Colonic mucosa (tissue), 4 donors: ENCODE data around the gene NAP1L4. TPM values are rescaled to one million over a fixed set of nuclear protein-coding genes. Genes with fewer than 3 reads are reported as not detected.
A peak's percentile ranks its signal among the peaks of the same experiment; 100 is the strongest.

Source experiments
- DNase-seq: peaks from one replicate; pipeline ENCODE4 v3.0.0-alpha.2; 2020
- H3K27ac ChIP-seq: fragments of 200-600 bp; one replicate; pipeline ENCODE4 v1.8.0; 2021
- H3K27me3 ChIP-seq: fragments of 200-600 bp; one replicate; pipeline ENCODE4 v1.8.0; 2021
- H3K36me3 ChIP-seq: fragments of 200-600 bp; one replicate; pipeline ENCODE4 v1.8.0; 2021
- H3K4me1 ChIP-seq: fragments of 200-600 bp; one replicate; pipeline ENCODE4 v1.8.0; 2021; ENCODE audit warnings: mild to moderate bottlenecking
- H3K4me3 ChIP-seq: fragments of 200-600 bp; one replicate; pipeline ENCODE4 v1.8.0; 2021
- H3K9ac ChIP-seq, 2 donors: one replicate each; pipeline ENCODE4 v1.7.0; 2013; ENCODE audit warnings: control low read depth in 2 of 2, low read depth in 2 of 2, low read length in 2 of 2
- H3K9me3 ChIP-seq: fragments of 200-600 bp; one replicate; pipeline ENCODE4 v1.8.0; 2021
- intact Hi-C: fragments of 100-400 bp; cut with DNase I; formaldehyde crosslinking; loops from one replicate; pipeline ENCODE4 v1.14.1; 2022
- total RNA-seq, 2 donors: library from RNA; stranded (reverse); fragmentation: NEBNext Ultra II Directional in 1 of 2; extraction: Animal tissue kit (Norgen Biotek cat#: 25700) in 1 of 2; gene quantifications; one replicate each; pipeline ENCODE4 v1.2.1, GENCODE V29; 2021
- TF ChIP-seq, protein P1 (sequence below): fragments of 200-600 bp; IDR thresholded peaks from one replicate; pipeline ENCODE4 v1.8.0; 2022; ENCODE audit warnings: antibody characterized with exemption, mild to moderate bottlenecking
- donor health status: healthy.
- donor health status: DM: no; HTN: no; CAD: no.
- donor health status: DM: no; HTN: no; CAD: no.

The NAP1L4 gene
- total RNA-seq, 2 donors from 2014 or later, result 96.1 to 134 TPM

DNA sequence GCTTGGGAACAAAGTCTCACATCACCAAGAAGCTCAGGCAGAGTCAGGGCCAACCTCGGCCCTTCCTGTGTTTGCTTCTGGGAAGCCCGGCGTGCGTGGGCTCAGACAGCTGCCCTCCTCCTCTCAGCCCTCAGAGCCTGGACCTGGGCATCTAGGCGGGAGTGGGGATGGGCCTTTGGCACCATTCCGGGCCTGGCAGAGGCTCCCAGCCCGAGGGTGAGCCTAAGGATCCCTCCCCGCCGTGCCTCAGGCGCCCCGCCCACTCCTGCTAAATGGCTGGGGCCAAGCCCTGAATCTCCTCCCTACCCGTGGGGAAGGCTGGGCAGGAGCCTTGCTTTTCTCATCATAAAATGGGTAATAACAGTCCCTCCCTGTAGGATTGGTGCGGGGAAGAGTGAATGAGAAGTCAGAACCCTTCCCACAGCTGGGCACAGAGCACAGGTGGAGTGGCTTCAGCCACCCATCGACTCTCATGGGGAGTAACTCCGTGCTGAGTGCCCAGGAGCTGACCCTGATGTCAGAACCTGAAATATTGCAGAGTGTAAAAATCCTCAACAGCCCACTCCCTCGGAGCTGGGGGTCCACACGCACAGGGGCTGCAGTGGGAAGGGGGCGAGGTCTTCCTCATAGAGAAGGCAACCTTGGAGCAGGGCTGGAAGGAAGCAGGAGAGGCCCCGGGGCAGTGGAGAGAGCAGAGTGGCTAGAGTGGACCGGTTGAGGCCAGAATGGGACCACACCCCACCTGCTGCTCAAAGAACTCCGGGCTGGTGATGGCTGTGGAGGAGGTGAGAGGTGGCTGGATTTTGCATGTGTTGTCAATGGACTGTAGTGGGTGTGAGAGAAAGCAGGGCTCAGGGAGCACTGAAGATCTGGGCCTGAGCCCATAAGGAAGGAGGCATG lies 87.7 kb downstream of the NAP1L4 start:
- peak; percentile 96 for DNase-seq
- intact Hi-C loops, result no loop called here
- peak overlapping the region; percentile 52 to 98 for H3K9ac ChIP-seq
- no peaks in the 10 kb centered on the region for H3K36me3 ChIP-seq
- TF ChIP-seq, protein P1, sequence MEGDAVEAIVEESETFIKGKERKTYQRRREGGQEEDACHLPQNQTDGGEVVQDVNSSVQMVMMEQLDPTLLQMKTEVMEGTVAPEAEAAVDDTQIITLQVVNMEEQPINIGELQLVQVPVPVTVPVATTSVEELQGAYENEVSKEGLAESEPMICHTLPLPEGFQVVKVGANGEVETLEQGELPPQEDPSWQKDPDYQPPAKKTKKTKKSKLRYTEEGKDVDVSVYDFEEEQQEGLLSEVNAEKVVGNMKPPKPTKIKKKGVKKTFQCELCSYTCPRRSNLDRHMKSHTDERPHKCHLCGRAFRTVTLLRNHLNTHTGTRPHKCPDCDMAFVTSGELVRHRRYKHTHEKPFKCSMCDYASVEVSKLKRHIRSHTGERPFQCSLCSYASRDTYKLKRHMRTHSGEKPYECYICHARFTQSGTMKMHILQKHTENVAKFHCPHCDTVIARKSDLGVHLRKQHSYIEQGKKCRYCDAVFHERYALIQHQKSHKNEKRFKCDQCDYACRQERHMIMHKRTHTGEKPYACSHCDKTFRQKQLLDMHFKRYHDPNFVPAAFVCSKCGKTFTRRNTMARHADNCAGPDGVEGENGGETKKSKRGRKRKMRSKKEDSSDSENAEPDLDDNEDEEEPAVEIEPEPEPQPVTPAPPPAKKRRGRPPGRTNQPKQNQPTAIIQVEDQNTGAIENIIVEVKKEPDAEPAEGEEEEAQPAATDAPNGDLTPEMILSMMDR, result no peak
- H3K27me3 ChIP-seq, result no peaks in the 10 kb centered on the region
- H3K4me3 ChIP-seq, result peak overlapping the region; percentile 78
- H3K9me3 ChIP-seq, result no peaks in the 10 kb centered on the region
- H3K27ac ChIP-seq, result peak overlapping the region; percentile 94
- peaks cover 13% of the 10 kb centered on the region for H3K4me1 ChIP-seq

DNA sequence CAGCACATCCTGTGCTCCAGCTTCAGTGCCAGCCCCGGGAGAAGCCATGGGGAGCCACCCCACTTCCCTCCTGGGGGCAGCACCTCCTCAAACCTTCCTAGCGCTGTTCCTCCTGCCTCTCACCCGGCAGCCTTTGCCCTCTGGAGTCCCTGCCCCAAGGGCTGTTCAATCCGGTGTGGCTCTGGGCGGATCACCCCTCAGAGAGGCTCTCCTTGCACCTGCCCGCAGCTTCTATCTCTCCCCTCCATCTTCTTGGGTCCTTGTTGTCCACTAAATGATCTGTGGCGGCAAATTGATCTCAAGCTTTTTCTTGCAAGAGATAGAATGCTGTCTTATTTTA lies 88.5 kb downstream of the NAP1L4 start:
- Histone ChIP-seq H3K36me3 (no peaks in the 10 kb centered on the region), H3K9me3 (no peaks in the 10 kb centered on the region), H3K27me3 (no peaks in the 10 kb centered on the region), H3K4me1 (peaks cover 13% of the 10 kb centered on the region), H3K4me3 (peak overlapping the region; percentile 78), H3K9ac (peak overlapping the region; percentile 94 to 98), H3K27ac (peak overlapping the region; percentile 94)
- TF ChIP-seq, protein P1, result no peak
- peak; percentile 88 for DNase-seq
- intact Hi-C loops, result no loop called here

DNA sequence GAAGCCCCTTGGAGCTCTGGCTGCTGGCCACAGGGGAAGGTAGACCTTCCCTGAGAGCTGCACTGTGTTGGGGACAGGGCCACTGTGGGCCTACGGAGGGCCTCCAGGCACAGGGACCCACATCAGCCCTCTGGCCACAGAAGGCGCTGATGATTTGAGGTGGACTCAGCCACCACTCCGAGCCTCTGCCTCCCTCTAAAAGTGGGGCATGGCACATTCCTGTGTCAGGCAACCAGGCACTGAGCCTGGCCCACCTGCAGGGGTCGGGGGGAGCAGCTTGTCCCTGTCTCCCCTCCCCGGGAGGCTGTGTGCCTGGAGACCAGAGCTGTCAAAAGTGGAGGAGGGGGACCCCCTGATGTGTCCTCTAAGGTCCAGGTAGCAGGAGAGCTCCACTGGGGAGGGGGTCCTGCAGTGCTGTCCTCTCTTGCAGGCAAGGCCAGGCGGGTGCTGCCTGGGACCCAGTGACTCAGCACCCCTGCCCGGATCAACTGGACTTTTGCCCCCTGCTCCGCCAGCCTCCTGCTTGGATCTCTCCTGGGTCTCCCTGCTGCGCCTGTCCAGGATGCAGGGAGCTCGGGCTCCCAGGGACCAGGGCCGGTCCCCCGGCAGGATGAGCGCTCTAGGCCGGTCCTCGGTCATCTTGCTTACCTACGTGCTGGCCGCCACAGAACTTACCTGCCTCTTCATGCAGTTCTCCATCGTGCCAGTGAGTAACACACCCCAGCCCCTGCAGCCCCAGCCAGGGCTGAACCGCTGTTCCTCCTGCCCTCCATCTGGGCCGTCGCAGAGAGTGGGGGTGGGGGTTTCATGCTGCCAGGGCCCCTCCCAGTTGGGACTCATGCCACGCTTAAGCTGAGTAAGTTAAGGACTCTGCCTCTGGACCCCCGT lies 89.1 kb downstream of the NAP1L4 start:
- peak overlapping the region; percentile 94 to 98 for H3K9ac ChIP-seq
- DNase-seq, result peak; percentile 77
- H3K4me1 ChIP-seq, result peaks cover 13% of the 10 kb centered on the region
- H3K36me3 ChIP-seq, result no peaks in the 10 kb centered on the region
- TF ChIP-seq, protein P1, result no peak
- H3K27ac ChIP-seq, result peak overlapping the region; percentile 94
- intact Hi-C loops, result no loop called here
- no peaks in the 10 kb centered on the region for H3K9me3 ChIP-seq
- peak overlapping the region; percentile 78 for H3K4me3 ChIP-seq
- H3K27me3 ChIP-seq, result no peaks in the 10 kb centered on the region

DNA sequence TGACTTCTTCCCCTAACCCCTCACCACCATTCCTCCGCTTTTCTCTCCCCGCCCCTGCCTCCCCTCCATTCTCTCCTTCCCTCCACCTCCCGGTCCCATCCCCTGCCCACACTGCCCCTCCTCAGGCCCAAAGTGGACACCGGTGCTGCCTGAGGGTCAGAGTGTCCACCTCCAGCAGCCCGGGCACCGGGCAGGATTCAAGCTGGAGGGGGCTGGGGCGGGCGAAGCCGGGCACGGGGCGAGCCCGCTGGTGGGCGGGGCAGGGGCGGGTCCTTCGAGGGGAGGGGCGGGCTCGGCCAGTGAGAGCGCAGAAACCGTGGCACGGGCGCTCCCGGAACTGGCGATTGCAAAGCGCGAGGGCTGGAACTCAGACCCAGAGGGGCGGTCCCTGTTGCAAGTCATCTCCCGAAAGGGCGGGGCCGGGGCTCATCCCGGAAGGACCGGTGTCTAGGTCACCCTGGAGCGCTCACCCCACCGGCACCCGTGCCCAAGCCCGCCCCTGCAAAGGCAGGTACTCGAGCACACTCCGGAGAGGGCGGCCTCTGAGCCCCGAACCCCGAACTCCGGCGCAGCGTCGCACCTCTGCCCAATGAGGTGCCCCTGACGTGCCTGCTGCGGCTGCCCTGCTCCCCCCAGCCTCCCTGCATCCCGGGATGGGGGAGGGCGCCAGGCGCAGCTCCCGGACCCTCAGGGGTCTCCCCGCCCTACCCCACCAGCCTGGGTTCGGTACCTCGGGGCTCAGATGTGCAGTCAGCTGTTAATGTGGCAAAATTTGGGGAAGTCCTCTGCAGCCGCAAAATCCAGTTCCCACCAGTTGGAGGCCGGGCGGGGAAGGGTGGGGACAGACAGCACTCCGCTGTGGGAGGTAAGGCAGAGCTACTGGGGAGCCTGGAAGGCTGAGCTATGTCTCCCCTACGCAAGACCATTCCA lies 90.0 kb downstream of the NAP1L4 start:
- Histone ChIP-seq H3K36me3 (no peaks in the 10 kb centered on the region), H3K27ac (peak overlapping the region; percentile 94), H3K27me3 (no peaks in the 10 kb centered on the region), H3K4me3 (peak overlapping the region; percentile 78), H3K9ac (peak overlapping the region; percentile 94 to 98), H3K4me1 (peaks cover 13% of the 10 kb centered on the region), H3K9me3 (no peaks in the 10 kb centered on the region)
- intact Hi-C loops, result no loop called here
- peak; percentile 99 for DNase-seq
- TF ChIP-seq, protein P1, result no peak
